ENCODE measurements around the gene CD84. TPM values are rescaled to one million over a fixed set of nuclear protein-coding genes. Genes with fewer than 3 reads are reported as not detected.
"Not testable (repeated sequence)": the region's sequence is repeated elsewhere in the genome, so short reads cannot be mapped to it uniquely, and the experiment has no call there.

CD84 gene
- total RNA-seq, 2 donors from 2014 or later: 2.5 to 3.1 TPM

- no peak overlapping the region for H3K27ac ChIP-seq
- peaks cover 0 to 10% of the 10 kb centered on the region in 2 donors for H3K9me3 ChIP-seq
- H3K36me3 ChIP-seq: no peaks in the 10 kb centered on the region
- no peak for DNase-seq (ENCODE audit: low spot score)
- H3K4me3 ChIP-seq: no peak overlapping the region
- H3K27me3 ChIP-seq: no peaks in the 10 kb centered on the region
- H3K4me1 ChIP-seq: no peaks in the 10 kb centered on the region
- no peak for TF ChIP-seq CTCF (IDR thresholded peaks at IDR 0.05)
These were observed 12.0 kb downstream of the CD84 start for GRCh38 chr1:160567341-160567740.

- H3K36me3 ChIP-seq: no peaks in the 10 kb centered on the region
- no peak overlapping the region for H3K27ac ChIP-seq
- no peaks in the 10 kb centered on the region for H3K27me3 ChIP-seq
- peaks cover 0 to 12% of the 10 kb centered on the region in 2 donors for H3K9me3 ChIP-seq
- H3K4me1 ChIP-seq: no peaks in the 10 kb centered on the region
- no peak for DNase-seq (ENCODE audit: low spot score)
- H3K4me3 ChIP-seq: no peak overlapping the region
- TF ChIP-seq CTCF (IDR thresholded peaks at IDR 0.05): no peak
These were observed 13.7 kb downstream of the CD84 start for GRCh38 chr1:160565564-160565963.

- not testable (repeated sequence) for H3K27me3 ChIP-seq; H3K4me3 ChIP-seq; H3K36me3 ChIP-seq; DNase-seq (ENCODE audit: low spot score); H3K4me1 ChIP-seq; H3K27ac ChIP-seq
- H3K9me3 ChIP-seq: peaks cover 0 to 12% of the 10 kb centered on the region in 2 donors
These were observed 16.1 kb downstream of the CD84 start for GRCh38 chr1:160563230-160563629.

- DNase-seq (ENCODE audit: low spot score); H3K27ac ChIP-seq; H3K36me3 ChIP-seq; H3K27me3 ChIP-seq; H3K4me1 ChIP-seq; H3K4me3 ChIP-seq: not testable (repeated sequence)
- H3K9me3 ChIP-seq: peaks cover 0 to 12% of the 10 kb centered on the region in 2 donors
These were observed 16.6 kb downstream of the CD84 start for GRCh38 chr1:160562745-160563144.

- Histone ChIP-seq H3K27me3 (no peaks in the 10 kb centered on the region), H3K4me3 (no peak overlapping the region), H3K27ac (no peak overlapping the region), H3K9me3 (peaks cover 0 to 12% of the 10 kb centered on the region in 2 donors), H3K4me1 (no peaks in the 10 kb centered on the region), H3K36me3 (no peaks in the 10 kb centered on the region)
- DNase-seq (ENCODE audit: low spot score): no peak
- TF ChIP-seq CTCF (IDR thresholded peaks at IDR 0.05): no peak
These were observed 18.5 kb downstream of the CD84 start for GRCh38 chr1:160560806-160561205.

- no peaks in the 10 kb centered on the region for H3K36me3 ChIP-seq
- no peak for DNase-seq (ENCODE audit: low spot score)
- TF ChIP-seq CTCF (IDR thresholded peaks at IDR 0.05): no peak
- no peaks in the 10 kb centered on the region for H3K27me3 ChIP-seq
- no peak overlapping the region for H3K27ac ChIP-seq
- H3K9me3 ChIP-seq: peaks cover 0 to 12% of the 10 kb centered on the region in 2 donors
- no peaks in the 10 kb centered on the region for H3K4me1 ChIP-seq
- H3K4me3 ChIP-seq: no peak overlapping the region
These were observed 19.1 kb downstream of the CD84 start for GRCh38 chr1:160560045-160560705.

GRCh38 chr1:160559437-160559836 lies 19.9 kb downstream of the CD84 start:
- peaks cover 0 to 12% of the 10 kb centered on the region in 2 donors for H3K9me3 ChIP-seq
- not testable (repeated sequence) for H3K4me3 ChIP-seq; H3K27me3 ChIP-seq; DNase-seq (ENCODE audit: low spot score); H3K4me1 ChIP-seq; H3K36me3 ChIP-seq; H3K27ac ChIP-seq
